Neuron (in vitro differentiated cells): ENCODE measurements around the gene SGF29.

ENCODE experiments used
- H2AFZ ChIP-seq: one replicate; pipeline ENCODE4 v1.6.1; 2013; ENCODE audit warnings: low read depth, mild to moderate bottlenecking, inconsistent platforms, low read length, moderate library complexity
- H3K27me3 ChIP-seq: one replicate; pipeline ENCODE4 v1.6.1; 2013; ENCODE audit warnings: low read length; ENCODE audit not compliant: insufficient read depth
- H3K36me3 ChIP-seq: one replicate; pipeline ENCODE4 v1.6.1; 2013; ENCODE audit warnings: low read length; ENCODE audit not compliant: insufficient read depth
- H3K4me1 ChIP-seq: one replicate; pipeline ENCODE4 v1.6.1; 2013; ENCODE audit warnings: low read length; ENCODE audit not compliant: insufficient read depth
- H3K4me3 ChIP-seq: 2 replicates; pipeline ENCODE4 v1.5.1; 2013; ENCODE audit warnings: mild to moderate bottlenecking, low read length, moderate library complexity
- H3K9me3 ChIP-seq: one replicate; pipeline ENCODE4 v1.6.1; 2013; ENCODE audit warnings: low read length

Gene SGF29

DNA sequence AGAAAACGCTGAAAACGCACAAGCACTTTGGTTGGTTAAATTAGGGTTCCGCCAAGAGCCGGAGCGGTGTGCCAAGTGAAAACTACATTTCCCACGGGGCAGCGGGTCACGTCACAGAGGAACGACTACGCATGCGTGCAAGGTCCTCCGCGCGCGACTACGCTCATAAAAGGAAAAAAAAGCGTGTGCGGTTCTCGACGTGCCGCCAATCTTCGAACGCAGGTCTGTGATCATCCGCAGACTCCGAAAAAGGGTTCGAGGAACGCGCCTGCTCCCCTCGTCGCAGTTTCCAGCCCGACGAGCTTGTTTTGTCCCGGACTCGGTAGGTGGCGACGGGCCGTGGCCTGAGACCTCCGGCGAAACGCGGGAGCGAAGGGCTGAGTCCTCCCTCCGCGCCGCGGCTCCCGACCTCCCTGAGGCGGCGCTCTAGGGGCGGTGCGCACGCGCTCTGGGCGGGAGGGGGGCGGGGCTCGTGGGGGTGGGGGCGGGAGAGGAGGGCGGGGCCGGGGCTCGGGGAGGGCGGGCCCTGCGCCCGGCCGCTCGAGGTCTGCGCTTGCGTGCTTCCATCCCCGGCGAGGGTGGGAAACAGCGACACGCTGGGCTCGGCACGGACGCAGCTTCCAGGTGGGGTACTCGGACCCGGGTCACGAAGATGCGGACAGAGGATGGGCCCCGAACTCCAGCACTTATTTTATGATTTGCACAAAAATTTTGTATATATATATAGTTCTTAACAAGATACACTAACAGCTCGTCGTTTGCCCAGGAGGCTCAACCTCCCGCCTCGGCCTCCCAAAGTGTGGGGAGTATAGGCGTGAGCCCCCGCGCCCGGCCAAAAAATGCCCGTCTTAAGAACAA lies at the start of gene SGF29:
Gene SGF29, plus strand, starts transcription at position 145 of the 858 bp plus-strand sequence. CDS start 27,150 bp downstream, outside the sequence.
- Histone ChIP-seq H3K36me3 (peaks cover 6% of the 10 kb centered on the region), H3K4me3 (peak within 1 kb of the TSS; percentile 76), H3K9me3 (peaks cover 2% of the 10 kb centered on the region), H3K27me3 (no peaks in the 10 kb centered on the region), H3K4me1 (no peaks in the 10 kb centered on the region), H2AFZ (peak within 1 kb of the TSS; percentile 50)

DNA sequence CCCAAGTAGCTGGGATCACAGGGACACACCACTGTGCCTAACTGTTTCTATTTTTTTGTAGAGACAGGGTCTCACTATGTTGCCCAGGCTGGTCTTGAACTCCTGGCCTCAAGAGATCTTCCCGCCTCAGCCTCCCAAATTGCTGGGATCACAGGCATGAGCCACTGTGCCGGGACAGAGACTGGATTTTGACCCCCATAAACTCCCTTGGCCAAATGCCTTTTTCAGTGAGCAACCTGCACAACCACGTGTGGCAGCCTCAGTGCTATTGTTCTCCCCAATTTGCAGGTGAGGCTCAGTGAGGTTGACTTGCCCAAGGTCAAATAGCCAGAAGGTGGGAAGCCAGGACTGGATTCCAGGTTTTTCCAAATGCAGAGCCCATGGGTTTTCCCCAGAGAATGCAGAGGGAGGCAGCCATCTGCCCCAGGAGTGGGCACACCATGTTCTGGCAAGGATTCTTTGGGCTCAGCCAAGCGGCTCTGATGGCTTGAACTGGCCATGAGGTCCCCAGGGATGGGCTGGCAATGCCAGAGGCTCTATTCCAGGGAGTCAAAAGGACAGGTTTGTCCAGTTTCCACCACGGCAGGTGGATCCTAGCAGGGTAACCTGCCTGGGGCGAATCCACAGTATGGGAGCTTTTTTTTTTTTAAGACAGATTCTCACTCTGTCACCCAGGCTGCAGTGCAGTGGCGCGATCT lies 48.9 kb upstream of the SGF29 start:
- no peaks in the 10 kb centered on the region for H3K4me1 ChIP-seq
- H3K36me3 ChIP-seq: no peaks in the 10 kb centered on the region
- no peaks in the 10 kb centered on the region for H3K27me3 ChIP-seq
- no peak overlapping the region for H2AFZ ChIP-seq
- H3K4me3 ChIP-seq: no peak overlapping the region
- H3K9me3 ChIP-seq: no peaks in the 10 kb centered on the region

DNA sequence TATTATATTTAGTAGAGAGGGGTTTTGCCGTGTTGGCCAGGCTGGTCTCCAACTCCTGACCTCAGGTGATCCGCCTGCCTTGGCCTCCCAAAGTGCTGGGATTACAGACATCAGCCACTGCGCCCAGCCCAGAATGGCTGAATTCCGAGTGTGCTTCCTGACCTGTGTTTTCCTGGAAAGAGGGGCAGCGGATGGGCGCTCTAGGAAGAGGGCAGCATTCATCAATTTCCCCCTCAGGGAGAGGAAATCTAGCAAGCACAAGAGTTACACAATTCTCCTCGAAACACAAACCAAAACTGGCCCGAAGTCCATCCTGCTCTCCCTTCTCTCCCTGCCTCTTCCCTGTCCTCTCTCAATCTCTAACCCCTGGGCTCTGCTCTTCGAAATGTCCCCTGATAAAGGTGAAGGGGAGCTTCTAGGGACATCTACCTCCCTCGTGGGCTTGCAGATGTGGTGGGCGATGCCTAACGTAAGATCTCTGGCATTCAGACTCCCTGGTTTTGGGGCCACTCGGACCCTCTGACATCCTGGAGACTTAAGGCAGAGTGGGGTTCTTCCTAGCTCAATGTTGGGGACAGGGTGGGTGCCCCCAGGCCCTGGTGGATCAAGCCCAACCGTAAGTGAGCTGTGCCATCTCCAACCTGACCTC lies 48.1 kb upstream of the SGF29 start:
- H3K27me3 ChIP-seq: no peaks in the 10 kb centered on the region
- H3K4me1 ChIP-seq: no peaks in the 10 kb centered on the region
- no peak overlapping the region for H3K4me3 ChIP-seq
- no peak overlapping the region for H2AFZ ChIP-seq
- H3K36me3 ChIP-seq: no peaks in the 10 kb centered on the region
- H3K9me3 ChIP-seq: no peaks in the 10 kb centered on the region

DNA sequence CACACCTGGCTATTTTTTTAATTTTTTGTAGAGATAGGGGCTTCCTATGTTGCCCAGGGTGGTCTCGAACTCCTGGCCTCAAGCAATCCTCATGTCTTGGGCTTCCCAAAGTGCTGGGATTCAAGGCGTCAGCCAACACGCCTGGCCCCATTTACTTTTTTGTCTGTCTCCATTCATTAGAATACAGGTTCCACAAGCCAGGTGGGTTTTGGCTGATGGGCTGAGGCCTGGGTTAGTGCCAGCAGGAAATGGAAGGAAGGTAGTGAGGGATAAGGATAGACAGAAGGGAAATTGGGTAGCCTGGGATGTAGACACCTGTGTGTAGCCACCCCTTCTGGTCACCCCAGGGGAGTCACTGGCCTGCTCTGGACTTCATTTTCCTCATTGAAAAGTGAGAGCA lies 42.7 kb upstream of the SGF29 start:
- no peak overlapping the region for H2AFZ ChIP-seq
- H3K36me3 ChIP-seq: no peaks in the 10 kb centered on the region
- no peaks in the 10 kb centered on the region for H3K27me3 ChIP-seq
- no peak overlapping the region for H3K4me3 ChIP-seq
- H3K9me3 ChIP-seq: no peaks in the 10 kb centered on the region
- no peaks in the 10 kb centered on the region for H3K4me1 ChIP-seq

DNA sequence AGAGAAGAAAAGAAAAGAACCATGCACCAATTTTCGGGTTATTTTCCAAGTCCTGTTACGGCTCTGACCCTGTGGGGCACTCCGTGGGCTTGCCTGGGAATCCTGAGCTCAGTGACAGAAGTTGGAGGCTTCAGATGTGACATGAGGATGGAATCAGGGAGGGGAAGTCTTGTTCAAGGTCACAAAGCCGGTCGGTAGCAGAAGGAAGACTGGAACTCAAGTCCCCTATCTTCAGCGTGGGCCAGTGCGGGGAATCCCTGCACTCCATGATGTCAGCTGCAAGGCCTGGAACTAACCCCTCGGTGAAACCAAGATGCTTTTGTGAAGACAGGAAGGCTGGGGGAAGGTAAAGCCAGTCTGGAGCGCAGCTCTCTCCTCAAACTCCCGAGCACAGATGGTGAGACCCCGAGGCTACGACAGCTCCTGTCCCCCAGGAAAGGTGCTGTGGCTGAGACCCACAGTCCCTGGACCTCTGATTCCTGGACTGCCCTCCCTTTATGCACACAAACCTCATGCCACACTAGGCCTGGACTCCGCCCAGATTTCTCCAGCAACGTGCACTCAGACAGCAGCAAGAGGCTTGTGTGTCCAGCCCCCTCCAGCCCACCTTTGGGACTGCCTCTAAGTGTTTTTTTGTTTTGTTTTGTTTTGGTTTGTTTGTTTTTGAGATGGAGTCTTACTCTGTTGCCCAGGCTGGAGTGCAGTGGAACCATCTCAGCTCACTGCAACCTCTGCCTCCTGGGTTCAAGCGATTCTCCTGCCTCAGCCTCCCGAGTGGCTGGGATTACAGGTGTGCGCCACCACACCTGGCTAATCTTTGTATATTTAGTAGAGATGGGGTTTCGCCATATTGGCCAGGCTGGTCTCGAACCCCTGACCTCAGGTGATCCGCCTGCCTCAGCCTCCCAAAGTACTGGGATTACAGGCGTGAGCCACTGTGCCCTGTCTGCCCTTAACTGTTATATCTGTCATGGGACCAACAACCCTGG lies 41.6 kb upstream of the SGF29 start:
- Histone ChIP-seq H3K36me3 (no peaks in the 10 kb centered on the region), H2AFZ (no peak overlapping the region), H3K4me1 (no peaks in the 10 kb centered on the region), H3K9me3 (no peaks in the 10 kb centered on the region), H3K27me3 (no peaks in the 10 kb centered on the region), H3K4me3 (no peak overlapping the region)

DNA sequence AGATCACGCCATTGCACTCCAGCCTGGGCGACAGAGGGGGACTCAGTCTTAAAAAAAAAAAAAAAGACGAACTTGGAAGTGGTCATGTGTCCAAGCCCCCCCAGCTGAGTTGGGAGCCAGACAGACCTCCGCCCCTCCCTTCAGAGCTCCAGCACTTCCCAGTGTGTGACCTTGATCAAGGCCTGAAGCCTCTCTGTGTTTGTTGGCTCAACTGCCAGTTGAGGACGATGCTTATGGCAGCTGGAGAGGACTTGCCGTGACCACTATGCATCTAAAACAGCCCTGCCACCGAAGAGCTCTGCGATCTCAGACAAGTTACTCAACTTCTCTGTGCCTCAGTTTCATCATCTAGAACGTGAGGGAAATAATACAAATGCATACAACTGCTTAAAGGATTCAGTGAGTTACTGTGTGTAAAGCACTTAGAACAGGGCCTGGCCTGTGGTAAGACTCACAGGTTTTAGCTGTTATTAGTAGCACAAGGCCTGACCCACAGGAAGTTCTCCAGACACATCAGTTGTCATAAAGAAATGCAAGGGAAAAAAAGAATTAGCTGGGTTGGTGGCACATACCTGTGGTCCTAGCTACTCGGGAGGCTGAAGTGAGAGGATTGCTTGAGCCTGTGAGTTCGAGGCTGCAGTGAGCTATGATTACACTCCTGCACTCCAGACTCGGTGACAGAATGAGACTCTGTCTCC lies 40.1 kb upstream of the SGF29 start:
- Histone ChIP-seq H3K9me3 (no peaks in the 10 kb centered on the region), H3K4me3 (no peak overlapping the region), H2AFZ (no peak overlapping the region), H3K4me1 (no peaks in the 10 kb centered on the region), H3K27me3 (no peaks in the 10 kb centered on the region), H3K36me3 (no peaks in the 10 kb centered on the region)

DNA sequence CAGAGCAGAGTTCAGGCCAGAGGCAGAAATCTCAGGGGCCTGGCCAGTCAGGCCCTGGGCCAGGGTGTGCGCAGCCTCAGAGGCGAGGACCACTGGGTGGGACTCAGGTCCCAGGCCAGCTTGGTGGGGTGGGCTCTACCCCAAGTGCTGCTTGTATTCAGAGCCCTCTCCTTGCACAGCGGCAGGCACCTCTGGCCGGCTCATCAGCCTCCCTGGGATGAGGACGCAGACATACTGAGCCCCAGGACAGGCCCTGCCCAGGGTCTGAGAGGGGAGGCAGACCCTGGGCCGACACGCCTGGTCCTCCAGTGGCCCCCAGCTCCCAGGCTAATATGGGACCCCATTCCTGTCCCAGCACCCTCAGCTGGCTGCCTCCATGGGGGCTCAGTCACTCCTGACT lies 39.5 kb upstream of the SGF29 start:
- H3K27me3 ChIP-seq: no peaks in the 10 kb centered on the region
- no peaks in the 10 kb centered on the region for H3K36me3 ChIP-seq
- H3K9me3 ChIP-seq: no peaks in the 10 kb centered on the region
- H2AFZ ChIP-seq: no peak overlapping the region
- H3K4me1 ChIP-seq: no peaks in the 10 kb centered on the region
- H3K4me3 ChIP-seq: no peak overlapping the region

- no peaks in the 10 kb centered on the region for H3K4me1 ChIP-seq
- no peaks in the 10 kb centered on the region for H3K9me3 ChIP-seq
- H3K36me3 ChIP-seq: no peaks in the 10 kb centered on the region
- H3K4me3 ChIP-seq: no peak overlapping the region
- H3K27me3 ChIP-seq: peaks cover 3% of the 10 kb centered on the region
- no peak overlapping the region for H2AFZ ChIP-seq
Observed at GRCh38 chr16:28520672-28521071, 33.0 kb upstream of the SGF29 start.

- Histone ChIP-seq H3K4me1 (no peaks in the 10 kb centered on the region), H3K4me3 (no peak overlapping the region), H3K27me3 (peaks cover 3% of the 10 kb centered on the region)
Observed at GRCh38 chr16:28521436-28521835, 32.3 kb upstream of the SGF29 start.

DNA sequence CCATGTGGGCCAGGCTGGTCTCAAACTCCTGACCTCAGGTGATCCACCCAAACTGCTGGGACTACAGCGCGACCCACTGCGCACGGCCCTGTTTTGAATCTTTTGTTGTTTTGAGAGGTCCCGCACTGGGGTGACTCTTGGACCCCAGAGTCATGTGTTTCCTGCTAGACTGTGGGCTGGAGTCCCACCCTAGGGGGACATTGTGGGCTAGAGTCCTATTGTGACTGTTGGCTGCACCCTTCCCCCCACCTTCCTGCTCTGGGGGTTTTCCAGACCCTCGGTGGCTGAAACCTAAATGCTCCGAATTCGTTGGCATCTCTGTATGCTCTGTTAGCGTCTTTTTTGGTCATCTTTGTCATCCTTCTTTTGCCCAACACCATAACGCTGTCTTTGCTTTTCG lies 30.9 kb upstream of the SGF29 start:
- H3K27me3 ChIP-seq: peaks cover 3% of the 10 kb centered on the region
- H3K9me3 ChIP-seq: no peaks in the 10 kb centered on the region
- no peaks in the 10 kb centered on the region for H3K4me1 ChIP-seq
- H2AFZ ChIP-seq: no peak overlapping the region
- H3K4me3 ChIP-seq: no peak overlapping the region
- H3K36me3 ChIP-seq: no peaks in the 10 kb centered on the region

More at GRCh38 chr16:28521436-28521835, 32.3 kb upstream of the SGF29 start:
- no peak overlapping the region for H2AFZ ChIP-seq
- H3K36me3 ChIP-seq: no peaks in the 10 kb centered on the region
- H3K9me3 ChIP-seq: no peaks in the 10 kb centered on the region

DNA sequence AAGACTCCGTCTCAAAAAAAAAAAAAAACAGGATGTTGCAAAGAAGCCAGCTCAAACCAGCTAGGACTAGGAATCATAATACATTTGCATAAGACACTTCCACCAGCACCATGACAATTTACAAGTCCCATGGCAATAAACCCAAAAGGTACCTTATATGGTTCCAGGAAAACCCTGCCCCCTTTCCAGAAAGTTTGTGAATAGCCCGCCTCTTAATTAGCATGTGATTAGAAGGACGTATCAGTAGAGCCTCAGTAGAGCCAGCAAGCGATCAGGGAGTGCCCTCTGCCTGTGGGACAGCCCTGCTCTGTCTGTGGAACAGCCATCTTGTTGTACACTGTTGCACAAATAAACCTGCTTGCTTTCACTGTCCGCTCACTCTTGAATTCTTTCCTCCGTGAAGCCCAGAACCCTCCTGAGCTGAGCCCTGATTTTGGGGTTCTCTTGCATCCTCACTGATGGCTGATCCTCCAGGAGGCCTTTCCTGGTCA lies 29.0 kb upstream of the SGF29 start:
- H3K36me3 ChIP-seq: no peaks in the 10 kb centered on the region
- no peak overlapping the region for H3K4me3 ChIP-seq
- no peaks in the 10 kb centered on the region for H3K4me1 ChIP-seq
- no peaks in the 10 kb centered on the region for H3K9me3 ChIP-seq
- H2AFZ ChIP-seq: no peak overlapping the region
- H3K27me3 ChIP-seq: peaks cover 3% of the 10 kb centered on the region
